ENCODE data around the gene GTF3C1.

Gene GTF3C1

GRCh38 chr16:27476240-27476639 is 73.5 kb downstream of the GTF3C1 start:
- no peak overlapping the region for H3K9ac ChIP-seq (ENCODE audit: low read length)
- H3K36me3 ChIP-seq (replicated peaks; ENCODE audit: low read depth, low read length) = peaks cover 26% of the 10 kb centered on the region
- no peaks in the 10 kb centered on the region for H4K20me1 ChIP-seq (ENCODE audit: insufficient read depth, low read length)

GRCh38 chr16:27475561-27475960 is 74.2 kb downstream of the GTF3C1 start:
- Histone ChIP-seq H3K9me3 (ENCODE audit: insufficient read depth, low read length) (no peaks in the 10 kb centered on the region), H3K36me3 (replicated peaks; ENCODE audit: low read depth, low read length) (peaks cover 28% of the 10 kb centered on the region), H3K4me3 (ENCODE audit: low read length) (no peak overlapping the region), H3K9ac (ENCODE audit: low read length) (no peak overlapping the region), H4K20me1 (ENCODE audit: insufficient read depth, low read length) (no peaks in the 10 kb centered on the region), H3K4me1 (ENCODE audit: low read length) (no peaks in the 10 kb centered on the region), H3K4me2 (ENCODE audit: low read length) (no peak overlapping the region), H3K27ac (ENCODE audit: low read length) (no peak overlapping the region), H3K27me3 (ENCODE audit: low read depth, low read length) (no peaks in the 10 kb centered on the region), H2AFZ (ENCODE audit: low read depth, low read length) (no peak overlapping the region), H3K79me2 (ENCODE audit: low read length) (no peaks in the 10 kb centered on the region)
- TF ChIP-seq EZH2phosphoT487 (IDR thresholded peaks at IDR 0.05; ENCODE audit: low read depth) (no peak), CTCF (IDR thresholded peaks at IDR 0.05; ENCODE audit: low read depth, low read length) (no peak)

More at GRCh38 chr16:27476240-27476639, 73.5 kb downstream of the GTF3C1 start:
- Histone ChIP-seq H3K27ac (ENCODE audit: low read length) (no peak overlapping the region), H3K4me1 (ENCODE audit: low read length) (no peaks in the 10 kb centered on the region), H2AFZ (ENCODE audit: low read depth, low read length) (no peak overlapping the region), H3K4me3 (ENCODE audit: low read length) (no peak overlapping the region), H3K27me3 (ENCODE audit: low read depth, low read length) (no peaks in the 10 kb centered on the region), H3K79me2 (ENCODE audit: low read length) (no peaks in the 10 kb centered on the region), H3K9me3 (ENCODE audit: insufficient read depth, low read length) (no peaks in the 10 kb centered on the region), H3K4me2 (ENCODE audit: low read length) (no peak overlapping the region)
- no peak for TF ChIP-seq CTCF (IDR thresholded peaks at IDR 0.05; ENCODE audit: low read depth, low read length)
- no peak for TF ChIP-seq EZH2phosphoT487 (IDR thresholded peaks at IDR 0.05; ENCODE audit: low read depth)

GRCh38 chr16:27474921-27475320 is 74.8 kb downstream of the GTF3C1 start:
- Histone ChIP-seq H3K9ac (ENCODE audit: low read length) (no peak overlapping the region), H3K79me2 (ENCODE audit: low read length) (no peaks in the 10 kb centered on the region), H3K4me3 (ENCODE audit: low read length) (no peak overlapping the region), H3K4me2 (ENCODE audit: low read length) (no peak overlapping the region), H2AFZ (ENCODE audit: low read depth, low read length) (no peak overlapping the region), H3K27ac (ENCODE audit: low read length) (no peak overlapping the region), H3K36me3 (replicated peaks; ENCODE audit: low read depth, low read length) (peaks cover 28% of the 10 kb centered on the region), H3K27me3 (ENCODE audit: low read depth, low read length) (no peaks in the 10 kb centered on the region), H3K4me1 (ENCODE audit: low read length) (no peaks in the 10 kb centered on the region), H3K9me3 (ENCODE audit: insufficient read depth, low read length) (no peaks in the 10 kb centered on the region), H4K20me1 (ENCODE audit: insufficient read depth, low read length) (no peaks in the 10 kb centered on the region)
- TF ChIP-seq CTCF (IDR thresholded peaks at IDR 0.05; ENCODE audit: low read depth, low read length) = no peak
- no peak for TF ChIP-seq EZH2phosphoT487 (IDR thresholded peaks at IDR 0.05; ENCODE audit: low read depth)

- Histone ChIP-seq H3K4me3 (ENCODE audit: low read length) (no peak overlapping the region), H3K4me2 (ENCODE audit: low read length) (no peak overlapping the region), H4K20me1 (ENCODE audit: insufficient read depth, low read length) (no peaks in the 10 kb centered on the region), H2AFZ (ENCODE audit: low read depth, low read length) (no peak overlapping the region), H3K4me1 (ENCODE audit: low read length) (no peaks in the 10 kb centered on the region), H3K27ac (ENCODE audit: low read length) (no peak overlapping the region), H3K9me3 (ENCODE audit: insufficient read depth, low read length) (no peaks in the 10 kb centered on the region), H3K9ac (ENCODE audit: low read length) (no peak overlapping the region), H3K27me3 (ENCODE audit: low read depth, low read length) (no peaks in the 10 kb centered on the region), H3K36me3 (replicated peaks; ENCODE audit: low read depth, low read length) (peaks cover 34% of the 10 kb centered on the region), H3K79me2 (ENCODE audit: low read length) (no peaks in the 10 kb centered on the region)
- TF ChIP-seq EZH2phosphoT487 (IDR thresholded peaks at IDR 0.05; ENCODE audit: low read depth) (no peak), CTCF (IDR thresholded peaks at IDR 0.05; ENCODE audit: low read depth, low read length) (no peak)
These were observed 75.7 kb downstream of the GTF3C1 start for GRCh38 chr16:27474041-27474440.

Data from OCI-LY3 (cell line).